ENCODE results near the gene OCRL. TPM values are rescaled to one million over a fixed set of nuclear protein-coding genes. Genes with fewer than 3 reads are reported as not detected.

The OCRL gene
- polyA plus RNA-seq, 1 donor (not counting 4 experiments of a cell fraction or from before 2014, with no cell fraction given): 27.9 TPM

DNA sequence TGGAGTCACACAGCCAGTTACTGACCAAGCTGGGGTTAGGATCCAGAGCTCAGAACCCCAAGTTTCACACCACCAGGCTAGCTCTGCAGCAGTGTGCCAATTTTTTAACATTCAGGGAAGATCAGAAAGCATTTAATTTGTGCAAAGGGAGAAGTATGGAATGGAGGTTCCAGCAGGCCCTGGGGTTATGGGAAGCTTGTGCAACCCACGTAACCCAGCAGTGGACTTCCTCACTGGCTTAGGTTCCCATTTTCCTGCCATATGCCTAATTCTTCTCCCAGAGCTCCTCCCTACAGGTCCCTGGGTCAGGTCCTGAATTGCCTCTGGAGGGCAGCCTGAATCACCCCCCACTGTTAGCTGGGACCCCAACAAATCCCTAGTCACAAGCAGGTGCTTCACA lies 100.7 kb downstream of the OCRL start:
- Histone ChIP-seq H3K4me3 (ENCODE audit: control insufficient read depth in 2 of 3, extremely low read depth in 1 of 3, insufficient read depth in 2 of 3, low read depth in 1 of 3, low read length in 3 of 3) (no peak overlapping the region), H3K9me1 (ENCODE audit: control insufficient read depth, extremely low read depth, insufficient read depth, low read length) (no peaks in the 10 kb centered on the region), H3K4me2 (ENCODE audit: control insufficient read depth, extremely low read depth, insufficient read depth, low read depth, low read length) (no peak overlapping the region), H3K27me3 (ENCODE audit: control insufficient read depth, extremely low read depth, insufficient read depth, low read length) (peaks cover 2% of the 10 kb centered on the region), H3K36me3 (ENCODE audit: control insufficient read depth in 2 of 2, extremely low read depth in 1 of 2, insufficient read depth in 2 of 2, low read length in 2 of 2) (no peaks in the 10 kb centered on the region), H3K79me2 (ENCODE audit: control insufficient read depth, insufficient read depth, low read length) (no peaks in the 10 kb centered on the region), H4K20me1 (ENCODE audit: control insufficient read depth, extremely low read depth, insufficient read depth, low read length) (no peaks in the 10 kb centered on the region), H3K9me3 (ENCODE audit: control insufficient read depth, low read depth, low read length) (no peaks in the 10 kb centered on the region), H3K4me1 (ENCODE audit: control insufficient read depth, extremely low read depth, insufficient read depth, low read length) (peaks cover 3% of the 10 kb centered on the region), H2AFZ (ENCODE audit: control insufficient read depth, low read length) (no peak overlapping the region), H3K9ac (ENCODE audit: control insufficient read depth, extremely low read depth, insufficient read depth, low read length) (no peak overlapping the region), H3K27ac (ENCODE audit: control insufficient read depth, insufficient read depth, low read length) (no peak overlapping the region)
- TF ChIP-seq, protein P1, sequence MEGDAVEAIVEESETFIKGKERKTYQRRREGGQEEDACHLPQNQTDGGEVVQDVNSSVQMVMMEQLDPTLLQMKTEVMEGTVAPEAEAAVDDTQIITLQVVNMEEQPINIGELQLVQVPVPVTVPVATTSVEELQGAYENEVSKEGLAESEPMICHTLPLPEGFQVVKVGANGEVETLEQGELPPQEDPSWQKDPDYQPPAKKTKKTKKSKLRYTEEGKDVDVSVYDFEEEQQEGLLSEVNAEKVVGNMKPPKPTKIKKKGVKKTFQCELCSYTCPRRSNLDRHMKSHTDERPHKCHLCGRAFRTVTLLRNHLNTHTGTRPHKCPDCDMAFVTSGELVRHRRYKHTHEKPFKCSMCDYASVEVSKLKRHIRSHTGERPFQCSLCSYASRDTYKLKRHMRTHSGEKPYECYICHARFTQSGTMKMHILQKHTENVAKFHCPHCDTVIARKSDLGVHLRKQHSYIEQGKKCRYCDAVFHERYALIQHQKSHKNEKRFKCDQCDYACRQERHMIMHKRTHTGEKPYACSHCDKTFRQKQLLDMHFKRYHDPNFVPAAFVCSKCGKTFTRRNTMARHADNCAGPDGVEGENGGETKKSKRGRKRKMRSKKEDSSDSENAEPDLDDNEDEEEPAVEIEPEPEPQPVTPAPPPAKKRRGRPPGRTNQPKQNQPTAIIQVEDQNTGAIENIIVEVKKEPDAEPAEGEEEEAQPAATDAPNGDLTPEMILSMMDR (optimal IDR thresholded peaks at IDR 0.05 in 1 of 3, IDR thresholded peaks at IDR 0.05 in 1 of 3, conservative IDR thresholded peaks at IDR 0.05 in 1 of 3; ENCODE audit: extremely low read depth in 1 of 3, insufficient read depth in 2 of 3, low read length in 3 of 3): no peak
- FAIRE-seq (no peak), DNase-seq (ENCODE audit: low read depth, low spot score) (no peak)
- dilution Hi-C loops (cut with MboI; ENCODE audit: extremely low pct_ligation_motif_present, low sequenced_read_pairs): no loop called here

DNA sequence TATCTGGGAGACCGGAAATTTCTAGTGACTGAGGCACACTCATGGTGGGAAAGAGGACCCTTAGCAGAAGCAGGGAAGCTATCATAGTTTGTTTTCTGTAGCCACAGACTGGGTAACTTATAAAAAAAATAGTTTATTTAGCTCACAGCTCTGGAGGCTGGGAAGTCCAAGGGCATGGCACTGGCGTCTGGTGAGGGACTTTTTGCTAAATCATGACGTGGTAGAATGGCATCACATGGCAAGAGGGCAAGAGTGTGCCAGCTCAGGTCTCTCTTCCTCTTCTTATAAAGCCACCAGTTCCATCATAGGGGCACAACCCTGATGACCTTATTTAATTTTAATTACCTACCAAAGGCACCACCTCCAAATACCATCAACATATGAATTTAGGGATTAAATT lies 101.4 kb downstream of the OCRL start:
- Histone ChIP-seq H3K27me3 (ENCODE audit: control insufficient read depth, extremely low read depth, insufficient read depth, low read length) (peaks cover 2% of the 10 kb centered on the region), H3K27ac (ENCODE audit: control insufficient read depth, insufficient read depth, low read length) (no peak overlapping the region), H3K4me1 (ENCODE audit: control insufficient read depth, extremely low read depth, insufficient read depth, low read length) (no peaks in the 10 kb centered on the region), H3K4me2 (ENCODE audit: control insufficient read depth, extremely low read depth, insufficient read depth, low read depth, low read length) (no peak overlapping the region), H2AFZ (ENCODE audit: control insufficient read depth, low read length) (no peak overlapping the region), H3K36me3 (ENCODE audit: control insufficient read depth in 2 of 2, extremely low read depth in 1 of 2, insufficient read depth in 2 of 2, low read length in 2 of 2) (no peaks in the 10 kb centered on the region), H3K9ac (ENCODE audit: control insufficient read depth, extremely low read depth, insufficient read depth, low read length) (no peak overlapping the region), H3K4me3 (ENCODE audit: control insufficient read depth in 2 of 3, extremely low read depth in 1 of 3, insufficient read depth in 2 of 3, low read depth in 1 of 3, low read length in 3 of 3) (no peak overlapping the region), H3K9me3 (ENCODE audit: control insufficient read depth, low read depth, low read length) (no peaks in the 10 kb centered on the region), H3K9me1 (ENCODE audit: control insufficient read depth, extremely low read depth, insufficient read depth, low read length) (no peaks in the 10 kb centered on the region), H3K79me2 (ENCODE audit: control insufficient read depth, insufficient read depth, low read length) (no peaks in the 10 kb centered on the region), H4K20me1 (ENCODE audit: control insufficient read depth, extremely low read depth, insufficient read depth, low read length) (no peaks in the 10 kb centered on the region)
- TF ChIP-seq, protein P1 (optimal IDR thresholded peaks at IDR 0.05 in 1 of 3, IDR thresholded peaks at IDR 0.05 in 1 of 3, conservative IDR thresholded peaks at IDR 0.05 in 1 of 3; ENCODE audit: extremely low read depth in 1 of 3, insufficient read depth in 2 of 3, low read length in 3 of 3): no peak
- no peak for TF ChIP-seq EZH2 (IDR thresholded peaks at IDR 0.05; ENCODE audit: low read length)
- dilution Hi-C loops (cut with MboI; ENCODE audit: extremely low pct_ligation_motif_present, low sequenced_read_pairs): no loop called here
- no peak for FAIRE-seq
- DNase-seq (ENCODE audit: low read depth, low spot score): no peak

Data from keratinocyte (primary cell).